Spleen (tissue), 7 donors: ENCODE results near the gene DISC1.

ENCODE experiments used
- CTCF ChIP-seq, 11 experiments: fragments of 200-600 bp in 7 of 11; fragments of 450-650 bp in 4 of 11; sonication (generic) in 4 of 11; IDR thresholded peaks in 8 of 11; conservative IDR thresholded peaks in 3 of 11; 1 replicate in 7 of 11; 2 replicates in 4 of 11; pipeline versions ENCODE4 v1.4.0 to v1.8.0; 2016 to 2021; ENCODE audit warnings: antibody characterized with exemption in 11 of 11, inconsistent platforms in 4 of 11, mild to moderate bottlenecking in 1 of 11
- POLR2A ChIP-seq, 3 donors: fragments of 450-650 bp; IDR thresholded peaks; one replicate each; pipeline ENCODE4 v1.5.1; 2017; ENCODE audit warnings: antibody characterized with exemption in 3 of 3, mild to moderate bottlenecking in 1 of 3
- POLR2AphosphoS5 ChIP-seq, 3 donors: sonication (generic); formaldehyde crosslinking; IDR thresholded peaks; one replicate each; pipeline ENCODE4 v1.5.1; 2017; ENCODE audit warnings: antibody characterized with exemption in 3 of 3
- donor health status: DM: no; HTN: no; CAD: no; lungs with moderate emphysema.
- donor health status: DM: no; HTN: no; CAD: no.
- donor health status: DM: no; HTN: no; CAD: no.

- TF ChIP-seq POLR2A (IDR thresholded peaks at IDR 0.05), result no peak
- TF ChIP-seq POLR2AphosphoS5 (IDR thresholded peaks at IDR 0.05), result no peak
- no peak for TF ChIP-seq CTCF (IDR thresholded peaks at IDR 0.05 in 8 of 11, conservative IDR thresholded peaks at IDR 0.05 in 3 of 11)
Measured at GRCh38 chr1:231965615-231966014, 339.0 kb downstream of the DISC1 start.
